ENCODE results near the gene NUDT6.

NUDT6 gene

DNA sequence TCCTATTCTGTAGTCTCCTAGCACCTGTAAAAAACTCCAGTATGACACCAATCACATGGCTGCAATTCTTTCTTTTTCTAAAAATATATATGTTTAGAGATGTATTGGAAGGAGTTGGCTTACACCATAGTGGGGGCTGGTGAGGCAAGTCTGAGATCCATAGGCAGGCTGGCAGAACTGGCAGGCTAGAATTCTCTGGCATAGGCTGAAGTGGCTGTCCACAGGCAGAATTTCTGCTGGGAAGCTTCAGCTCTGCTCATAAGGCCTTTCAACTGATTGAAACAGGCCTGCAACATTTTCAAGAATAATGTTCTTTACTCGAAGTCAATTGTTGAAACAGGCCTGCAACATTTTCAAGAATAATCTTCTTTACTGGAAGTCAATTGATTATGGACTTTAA, 58.8 kb downstream of the NUDT6 start:
- Histone ChIP-seq H3K79me2 (ENCODE audit: insufficient read depth, low read length) (no peaks in the 10 kb centered on the region), H3F3A (ENCODE audit: insufficient read depth, low read length) (no peaks in the 10 kb centered on the region), H3K4me3 (ENCODE audit: low read depth, low read length, poor library complexity, severe bottlenecking) (no peak overlapping the region)

DNA sequence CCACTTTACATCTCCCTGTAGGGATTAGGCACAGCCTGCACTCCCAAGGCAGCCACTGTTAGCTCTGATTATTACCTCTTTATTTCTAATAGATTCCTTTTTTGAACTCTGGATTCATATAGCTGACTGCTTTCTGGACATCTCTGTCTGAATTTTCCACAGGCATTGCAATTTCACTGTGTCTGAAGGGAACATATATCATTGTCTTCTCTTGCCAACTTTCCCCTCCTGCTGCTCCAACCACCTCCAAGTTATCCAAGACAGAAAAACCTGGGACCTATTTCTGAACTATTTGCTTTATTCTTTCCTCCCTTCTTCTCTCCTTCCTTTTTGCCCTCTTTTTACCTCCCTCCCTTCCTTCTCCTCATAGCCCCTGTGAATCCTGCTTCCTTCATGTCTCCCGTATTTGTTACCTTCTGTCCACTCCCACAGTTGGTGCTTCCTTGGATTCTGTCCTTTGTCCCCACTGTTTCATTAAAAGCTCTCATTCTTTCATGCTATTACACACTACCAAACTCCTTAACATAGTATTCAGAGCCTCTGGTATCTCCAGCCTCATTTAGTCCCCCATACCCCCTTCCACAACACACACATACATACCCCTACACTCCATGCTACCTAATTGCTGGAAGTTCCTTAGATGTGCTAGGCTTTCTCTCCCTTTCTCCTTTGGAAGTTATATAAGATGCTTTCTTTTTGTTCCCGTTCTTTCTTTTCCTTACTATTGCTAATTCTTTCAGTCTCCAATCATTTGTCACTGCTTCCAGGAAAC, 61.0 kb downstream of the NUDT6 start:
- Histone ChIP-seq H3K4me2 (ENCODE audit: low read length) (no peak overlapping the region), H4K20me1 (ENCODE audit: insufficient read depth, low read length) (no peaks in the 10 kb centered on the region), H3K4me3 (ENCODE audit: low read depth, low read length, poor library complexity, severe bottlenecking) (no peak overlapping the region), H3K79me2 (ENCODE audit: insufficient read depth, low read length) (no peaks in the 10 kb centered on the region), H3K4me1 (ENCODE audit: insufficient read depth, low read length, severe bottlenecking) (no peaks in the 10 kb centered on the region), H3K9me3 (ENCODE audit: low read length) (no peaks in the 10 kb centered on the region), H2AFZ (ENCODE audit: low read length) (no peak overlapping the region), H3F3A (ENCODE audit: insufficient read depth, low read length) (no peaks in the 10 kb centered on the region), H3K9me2 (ENCODE audit: low read depth, low read length) (no peaks in the 10 kb centered on the region), H3K27ac (ENCODE audit: low read depth, low read length, poor library complexity, severe bottlenecking) (no peak overlapping the region), H3K27me3 (ENCODE audit: insufficient read depth, low read length) (no peaks in the 10 kb centered on the region), H3K36me3 (ENCODE audit: insufficient read depth, low read length) (no peaks in the 10 kb centered on the region), H3K9ac (ENCODE audit: low read length) (no peak overlapping the region)
- TF ChIP-seq EZH2 (IDR thresholded peaks at IDR 0.05; ENCODE audit: borderline replicate concordance, low read length) = no peak
- TF ChIP-seq, protein P1, sequence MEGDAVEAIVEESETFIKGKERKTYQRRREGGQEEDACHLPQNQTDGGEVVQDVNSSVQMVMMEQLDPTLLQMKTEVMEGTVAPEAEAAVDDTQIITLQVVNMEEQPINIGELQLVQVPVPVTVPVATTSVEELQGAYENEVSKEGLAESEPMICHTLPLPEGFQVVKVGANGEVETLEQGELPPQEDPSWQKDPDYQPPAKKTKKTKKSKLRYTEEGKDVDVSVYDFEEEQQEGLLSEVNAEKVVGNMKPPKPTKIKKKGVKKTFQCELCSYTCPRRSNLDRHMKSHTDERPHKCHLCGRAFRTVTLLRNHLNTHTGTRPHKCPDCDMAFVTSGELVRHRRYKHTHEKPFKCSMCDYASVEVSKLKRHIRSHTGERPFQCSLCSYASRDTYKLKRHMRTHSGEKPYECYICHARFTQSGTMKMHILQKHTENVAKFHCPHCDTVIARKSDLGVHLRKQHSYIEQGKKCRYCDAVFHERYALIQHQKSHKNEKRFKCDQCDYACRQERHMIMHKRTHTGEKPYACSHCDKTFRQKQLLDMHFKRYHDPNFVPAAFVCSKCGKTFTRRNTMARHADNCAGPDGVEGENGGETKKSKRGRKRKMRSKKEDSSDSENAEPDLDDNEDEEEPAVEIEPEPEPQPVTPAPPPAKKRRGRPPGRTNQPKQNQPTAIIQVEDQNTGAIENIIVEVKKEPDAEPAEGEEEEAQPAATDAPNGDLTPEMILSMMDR (IDR thresholded peaks at IDR 0.05; ENCODE audit: low read length) = no peak

More for the DNA sequence above, 58.8 kb downstream of the NUDT6 start:
- Histone ChIP-seq H3K4me1 (ENCODE audit: insufficient read depth, low read length, severe bottlenecking) (no peaks in the 10 kb centered on the region), H4K20me1 (ENCODE audit: insufficient read depth, low read length) (no peaks in the 10 kb centered on the region), H3K4me2 (ENCODE audit: low read length) (no peak overlapping the region), H3K9me3 (ENCODE audit: low read length) (no peaks in the 10 kb centered on the region), H3K27ac (ENCODE audit: low read depth, low read length, poor library complexity, severe bottlenecking) (no peak overlapping the region), H3K9ac (ENCODE audit: low read length) (no peak overlapping the region), H3K9me2 (ENCODE audit: low read depth, low read length) (no peaks in the 10 kb centered on the region), H3K36me3 (ENCODE audit: insufficient read depth, low read length) (no peaks in the 10 kb centered on the region), H3K27me3 (ENCODE audit: insufficient read depth, low read length) (no peaks in the 10 kb centered on the region), H2AFZ (ENCODE audit: low read length) (no peak overlapping the region)
- TF ChIP-seq EZH2 (IDR thresholded peaks at IDR 0.05; ENCODE audit: borderline replicate concordance, low read length) = no peak
- TF ChIP-seq, protein P1 (IDR thresholded peaks at IDR 0.05; ENCODE audit: low read length) = no peak

DNA sequence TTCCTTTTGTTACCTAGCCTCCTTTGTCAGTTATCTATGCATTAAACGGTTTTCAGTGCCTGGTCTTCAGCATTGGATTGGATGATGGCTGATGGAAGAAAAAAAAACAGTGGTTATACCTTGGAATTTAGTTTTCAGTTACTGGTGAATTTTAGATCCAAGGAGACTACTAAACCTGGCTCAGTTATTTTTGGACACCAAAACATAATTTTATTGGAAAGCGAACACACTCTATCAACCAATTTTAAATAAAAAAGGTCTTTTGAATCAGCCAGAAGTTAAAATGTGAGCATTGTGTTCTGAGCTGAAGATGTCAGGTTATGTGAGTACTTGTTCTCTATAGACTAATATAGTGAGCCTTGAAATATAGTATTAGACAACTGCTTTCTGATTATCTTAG, 63.7 kb downstream of the NUDT6 start:
- H3F3A ChIP-seq (ENCODE audit: insufficient read depth, low read length) = no peaks in the 10 kb centered on the region
- no peak overlapping the region for H3K9ac ChIP-seq (ENCODE audit: low read length)
- TF ChIP-seq EZH2 (IDR thresholded peaks at IDR 0.05; ENCODE audit: borderline replicate concordance, low read length) = no peak
- TF ChIP-seq, protein P1 (IDR thresholded peaks at IDR 0.05; ENCODE audit: low read length) = no peak
- H3K27me3 ChIP-seq (ENCODE audit: insufficient read depth, low read length) = no peaks in the 10 kb centered on the region
- H3K9me3 ChIP-seq (ENCODE audit: low read length) = no peaks in the 10 kb centered on the region
- no peak overlapping the region for H3K4me2 ChIP-seq (ENCODE audit: low read length)
- H2AFZ ChIP-seq (ENCODE audit: low read length) = no peak overlapping the region
- no peaks in the 10 kb centered on the region for H3K9me2 ChIP-seq (ENCODE audit: low read depth, low read length)
- H3K27ac ChIP-seq (ENCODE audit: low read depth, low read length, poor library complexity, severe bottlenecking) = no peak overlapping the region
- no peaks in the 10 kb centered on the region for H3K36me3 ChIP-seq (ENCODE audit: insufficient read depth, low read length)
- H4K20me1 ChIP-seq (ENCODE audit: insufficient read depth, low read length) = no peaks in the 10 kb centered on the region
- H3K79me2 ChIP-seq (ENCODE audit: insufficient read depth, low read length) = no peaks in the 10 kb centered on the region
- H3K4me1 ChIP-seq (ENCODE audit: insufficient read depth, low read length, severe bottlenecking) = no peaks in the 10 kb centered on the region
- H3K4me3 ChIP-seq (ENCODE audit: low read depth, low read length, poor library complexity, severe bottlenecking) = no peak overlapping the region
